SK-N-SH (cell line): Measurements from ENCODE around the gene HACE1. TPM values are rescaled to one million over a fixed set of nuclear protein-coding genes. Genes with fewer than 3 reads are reported as not detected.

ENCODE experiments used
- CTCF ChIA-PET: fragments of 300-600, 350-600 bp; formaldehyde crosslinking; extraction: SDS; loops from one replicate; lab custom pipeline; 2021; lab: Yijun Ruan, JAX
- POLR2A ChIA-PET: fragments of 350-600 bp; sonication (Branson Sonifier 250); formaldehyde crosslinking; extraction: SDS; loops from one replicate; lab custom pipeline; 2020; ENCODE audit warnings: antibody characterized with exemption, inconsistent platforms; lab: Yijun Ruan, JAX
- DNase-seq: peaks from one replicate; pipeline ENCODE4 v3.0.0; 2012
- H2AFZ ChIP-seq: fragments of 200-600 bp; sonication (generic); 2 replicates; pipeline ENCODE4 v1.8.1; 2016; ENCODE audit warnings: antibody characterized with exemption, mild to moderate bottlenecking, low read depth
- H3F3A ChIP-seq: fragments of 200-600 bp; sonication (generic); replicated peaks from 2 replicates; pipeline ENCODE3; 2016; ENCODE audit warnings: antibody characterized with exemption, mild to moderate bottlenecking; ENCODE audit not compliant: insufficient read depth
- H3K27ac ChIP-seq, 2 experiments: fragments of 200-500 bp in 1 of 2; fragments of 200-600 bp in 1 of 2; sonication (Bioruptor generic) in 1 of 2; sonication (generic), shearing (Covaris generic) in 1 of 2; 2 replicates each; pipeline versions ENCODE4 v1.5.1 to v1.6.1; 2014 to 2016; ENCODE audit warnings: low read depth in 2 of 2, inconsistent platforms in 1 of 2, low read length in 1 of 2, mild to moderate bottlenecking in 1 of 2, mixed read lengths in 1 of 2
- H3K27me3 ChIP-seq: fragments of 200-600 bp; sonication (generic), shearing (Covaris generic); 2 replicates; pipeline ENCODE4 v1.6.1; 2016; ENCODE audit warnings: mixed run types; ENCODE audit not compliant: insufficient read depth
- H3K36me3 ChIP-seq, 2 experiments: fragments of 200-500 bp in 1 of 2; fragments of 200-600 bp in 1 of 2; sonication (Bioruptor generic) in 1 of 2; sonication (generic) in 1 of 2; replicated peaks in 1 of 2; 2 replicates each; pipeline versions ENCODE3 to v1.5.1; 2014 to 2016; ENCODE audit warnings: low read length in 1 of 2, mild to moderate bottlenecking in 1 of 2; ENCODE audit not compliant: insufficient read depth in 2 of 2, control insufficient read depth in 1 of 2
- H3K4me1 ChIP-seq, 2 experiments: fragments of 200-500 bp in 1 of 2; fragments of 200-600 bp in 1 of 2; sonication (Bioruptor generic) in 1 of 2; sonication (generic), shearing (Covaris generic) in 1 of 2; 2 replicates each; pipeline versions ENCODE4 v1.5.1 to v1.6.1; 2014 to 2016; ENCODE audit warnings: low read depth in 1 of 2, low read length in 1 of 2, mixed run types in 1 of 2; ENCODE audit not compliant: insufficient read depth in 2 of 2, control insufficient read depth in 1 of 2
- H3K4me2 ChIP-seq: fragments of 200-600 bp; sonication (generic), shearing (Covaris generic); 2 replicates; pipeline ENCODE4 v1.6.1; 2017; ENCODE audit warnings: mixed run types
- H3K4me3 ChIP-seq, 2 experiments: fragments of 200-500 bp in 1 of 2; fragments of 200-600 bp in 1 of 2; sonication (Bioruptor generic) in 1 of 2; sonication (generic), shearing (Covaris generic) in 1 of 2; 2 replicates each; pipeline versions ENCODE4 v1.5.1 to v1.8.1; 2014 to 2016; ENCODE audit warnings: low read depth in 2 of 2, inconsistent platforms in 1 of 2, low read length in 1 of 2, mild to moderate bottlenecking in 1 of 2, mixed read lengths in 1 of 2, moderate library complexity in 1 of 2
- H3K79me2 ChIP-seq: fragments of 200-600 bp; sonication (generic); 2 replicates; pipeline ENCODE4 v1.8.1; 2017; ENCODE audit warnings: mild to moderate bottlenecking; ENCODE audit not compliant: insufficient read depth
- H3K9ac ChIP-seq: fragments of 200-600 bp; sonication (generic); 2 replicates; pipeline ENCODE4 v1.6.1; 2017; ENCODE audit warnings: mixed run types
- H3K9me2 ChIP-seq: fragments of 200-600 bp; sonication (generic); 2 replicates; pipeline ENCODE4 v1.6.1; 2017; ENCODE audit warnings: mixed run types
- H3K9me3 ChIP-seq: fragments of 200-600 bp; sonication (generic); 2 replicates; pipeline ENCODE4 v1.6.1; 2017; ENCODE audit warnings: mixed run types, mild to moderate bottlenecking, moderate library complexity
- H4K20me1 ChIP-seq: fragments of 200-600 bp; sonication (generic); 2 replicates; pipeline ENCODE4 v1.6.1; 2017; ENCODE audit warnings: mild to moderate bottlenecking, mixed run types; ENCODE audit not compliant: insufficient read depth
- ELF1 ChIP-seq: IDR thresholded peaks from 2 replicates; pipeline ENCODE4 v1.4.0; 2012
- FOXM1 ChIP-seq: IDR thresholded peaks from 2 replicates; pipeline ENCODE4 v1.4.0; 2012; ENCODE audit warnings: low read depth, mild to moderate bottlenecking
- JUND ChIP-seq: IDR thresholded peaks from 2 replicates; pipeline ENCODE4 v1.4.0; 2012
- MEF2A ChIP-seq: IDR thresholded peaks from 2 replicates; pipeline ENCODE4 v1.4.0; 2012; ENCODE audit warnings: low read depth, borderline replicate concordance
- POLR2AphosphoS5 ChIP-seq: IDR thresholded peaks from 2 replicates; pipeline ENCODE4 v1.6.1; 2012; ENCODE audit warnings: low read depth, low read length
- RCOR1 ChIP-seq: fragments of 150-350 bp; IDR thresholded peaks from 2 replicates; pipeline ENCODE4 v1.6.1; 2017; ENCODE audit warnings: antibody characterized with exemption, low read length
- RFX5 ChIP-seq: IDR thresholded peaks from 2 replicates; pipeline ENCODE4 v1.6.1; 2012; ENCODE audit warnings: mild to moderate bottlenecking, improper control_type of control experiment, low read length
- SIN3A ChIP-seq: IDR thresholded peaks from 2 replicates; pipeline ENCODE4 v1.6.1; 2012; ENCODE audit warnings: low read depth, mild to moderate bottlenecking, low read length, moderate library complexity, borderline replicate concordance
- WGBS: methylation state at CpG from one replicate; pipeline ENCODE4 v1.1.6; 2017; ENCODE audit warnings: low lambda C conversion rate; 5-methylcytosine and 5-hydroxymethylcytosine counted together
- polyA plus RNA-seq, 3 experiments: library from polyadenylated mRNA; depleted of rRNA; stranded (reverse); fragments of >200 nt; gene quantifications; 2 replicates each; pipeline ENCODE4 v1.2.3, GENCODE V29; 2012
- TF ChIP-seq, protein P1 (sequence below): IDR thresholded peaks from 2 replicates; pipeline ENCODE4 v1.4.0; 2012; ENCODE audit warnings: low read depth

Gene HACE1
- polyA plus RNA-seq, 1 of the 3 experiments (the other 2 are of a cell fraction) = 6.2 TPM

GRCh38 chr6:104688283-104688969 lies 171.3 kb downstream of the HACE1 start:
- Histone ChIP-seq H3K79me2 (no peaks in the 10 kb centered on the region), H4K20me1 (no peaks in the 10 kb centered on the region), H2AFZ (no peak overlapping the region), H3K9ac (no peak overlapping the region), H3K27me3 (no peaks in the 10 kb centered on the region), H3K9me3 (no peaks in the 10 kb centered on the region), H3K9me2 (no peaks in the 10 kb centered on the region), H3K4me2 (no peak overlapping the region), H3K4me3 (no peak overlapping the region), H3K27ac (no peak overlapping the region), H3F3A (no peaks in the 10 kb centered on the region), H3K36me3 (no peaks in the 10 kb centered on the region), H3K4me1 (peaks cover 11 to 12% of the 10 kb centered on the region in 2 experiments; a peak in 3 of 4 replicates)
- WGBS = 85% methylated on average over 3 of the region's 3 CpGs
- POLR2A ChIA-PET = no interaction called here
- TF ChIP-seq POLR2AphosphoS5 = no peak
- TF ChIP-seq MEF2A = no peak
- TF ChIP-seq SIN3A = no peak
- no peak for TF ChIP-seq ELF1
- TF ChIP-seq JUND = no peak
- TF ChIP-seq RCOR1 = no peak
- TF ChIP-seq FOXM1 = no peak
- CTCF ChIA-PET = no interaction called here
- DNase-seq = no peak

DNA sequence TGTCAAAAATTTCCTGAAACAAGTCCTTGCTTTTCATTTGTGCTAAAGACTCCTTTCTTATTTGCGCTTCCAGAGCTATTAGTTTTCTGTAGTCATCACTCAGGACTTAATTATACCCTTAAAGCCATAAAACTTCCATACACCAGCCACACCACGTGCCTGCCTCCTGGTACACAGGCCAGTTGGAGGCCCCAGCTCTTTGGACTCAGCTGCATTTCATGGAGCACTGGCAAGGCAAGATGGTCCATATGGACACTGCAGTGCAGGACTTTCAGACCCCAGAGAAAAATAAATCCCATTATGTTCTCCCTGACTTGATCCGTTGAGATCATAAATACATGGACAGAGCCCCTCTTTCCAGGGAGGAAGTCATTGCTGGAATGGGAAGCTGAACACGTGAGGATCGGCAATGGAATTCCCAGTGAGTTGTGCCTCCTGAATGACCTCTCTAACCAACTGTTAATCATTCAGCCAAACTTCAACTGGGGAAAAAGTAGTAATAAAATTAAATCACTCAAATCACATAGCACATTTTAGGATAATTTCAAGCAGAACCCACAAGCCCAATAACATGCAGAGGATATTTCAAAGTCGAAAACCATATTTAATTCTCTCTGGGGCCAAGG lies 173.1 kb downstream of the HACE1 start:
- Histone ChIP-seq H3K9ac (no peak overlapping the region), H3K79me2 (no peaks in the 10 kb centered on the region), H3K4me1 (peaks cover 11 to 13% of the 10 kb centered on the region in 2 experiments; a peak in 3 of 4 replicates), H3K9me2 (no peaks in the 10 kb centered on the region), H3K27ac (no peak overlapping the region), H4K20me1 (no peaks in the 10 kb centered on the region), H3K27me3 (no peaks in the 10 kb centered on the region), H3K4me2 (no peak overlapping the region), H3K36me3 (no peaks in the 10 kb centered on the region), H2AFZ (no peak overlapping the region), H3K9me3 (no peaks in the 10 kb centered on the region), H3F3A (no peaks in the 10 kb centered on the region), H3K4me3 (no peak overlapping the region)
- ChIA-PET CTCF (interaction anchor here (1.4 kb wide), 1 partner anchor 14 kb away, joined by 3 read pairs; no protein-coding TSS in a partner anchor), POLR2A (no interaction called here)
- DNase-seq = no peak
- TF ChIP-seq ELF1 = no peak
- TF ChIP-seq RFX5 = no peak
- WGBS = 85% methylated on average over 6 of the region's 6 CpGs

GRCh38 chr6:104685871-104686549 lies 173.7 kb downstream of the HACE1 start:
- H3K4me2 ChIP-seq = no peak overlapping the region
- no peaks in the 10 kb centered on the region for H3K9me3 ChIP-seq
- no peaks in the 10 kb centered on the region for H3K27me3 ChIP-seq
- no peak overlapping the region for H2AFZ ChIP-seq
- no peaks in the 10 kb centered on the region for H3K36me3 ChIP-seq
- POLR2A ChIA-PET = no interaction called here
- H4K20me1 ChIP-seq = no peaks in the 10 kb centered on the region
- WGBS = 82% methylated on average over 6 of the region's 6 CpGs
- TF ChIP-seq, protein P1, sequence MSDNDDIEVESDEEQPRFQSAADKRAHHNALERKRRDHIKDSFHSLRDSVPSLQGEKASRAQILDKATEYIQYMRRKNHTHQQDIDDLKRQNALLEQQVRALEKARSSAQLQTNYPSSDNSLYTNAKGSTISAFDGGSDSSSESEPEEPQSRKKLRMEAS = no peak
- TF ChIP-seq, all 33 proteins: peak for 0
- Histone ChIP-seq H3K27ac (no peak overlapping the region), H3K79me2 (no peaks in the 10 kb centered on the region), H3K9me2 (no peaks in the 10 kb centered on the region), H3F3A (no peaks in the 10 kb centered on the region), H3K9ac (no peak overlapping the region), H3K4me1 (peaks cover 11 to 13% of the 10 kb centered on the region in 2 experiments; a peak in 3 of 4 replicates), H3K4me3 (no peak overlapping the region)
- CTCF ChIA-PET = interaction anchor here (1.4 kb wide), 1 partner anchor 15 kb away, joined by 3 read pairs; no protein-coding TSS in a partner anchor
- DNase-seq = no peak
